Adrenal gland (tissue), 12 donors: Measurements from ENCODE around the gene ELMOD3. TPM values are rescaled to one million over a fixed set of nuclear protein-coding genes. Genes with fewer than 3 reads are reported as not detected.
A peak's percentile ranks its signal among the peaks of the same experiment; 100 is the strongest.

Experiments
- DNase-seq, 7 donors: peaks; one replicate each; pipeline ENCODE4 v3.0.0-alpha.2; 2019 to 2020
- H3K27ac ChIP-seq, 5 donors: fragments of 200-600 bp; sonication (generic) in 4 of 5; 1 replicate in 3 of 5; 2 replicates in 2 of 5; pipeline versions ENCODE4 v1.5.1 to v1.8.0; 2016 to 2020; ENCODE audit warnings: mild to moderate bottlenecking in 1 of 5
- H3K27me3 ChIP-seq: fragments of 200-600 bp; 2 replicates; pipeline ENCODE4 v1.8.0; 2021
- H3K36me3 ChIP-seq, 2 donors: fragments of 200-600 bp; replicated peaks in 1 of 2; 1 replicate in 1 of 2; 2 replicates in 1 of 2; pipeline versions ENCODE4 v1.5.1 to v1.8.0; 2018 to 2022
- H3K4me1 ChIP-seq, 2 donors: fragments of 200-600 bp; replicated peaks in 1 of 2; 1 replicate in 1 of 2; 2 replicates in 1 of 2; pipeline versions ENCODE4 v1.5.1 to v1.8.0; 2018 to 2021
- H3K4me3 ChIP-seq, 4 donors: fragments of 200-600 bp; sonication (generic) in 3 of 4; one replicate each; pipeline ENCODE4 v1.5.1; 2016 to 2018
- H3K9me3 ChIP-seq, 3 donors: fragments of 200-600 bp; sonication (generic) in 1 of 3; replicated peaks in 1 of 3; 1 replicate in 2 of 3; 2 replicates in 1 of 3; pipeline versions ENCODE4 v1.5.1 to v1.8.0; 2016 to 2021
- POLR2A ChIP-seq, 2 donors: fragments of 450-650 bp; IDR thresholded peaks; one replicate each; pipeline ENCODE4 v1.6.1; 2017; ENCODE audit warnings: antibody characterized with exemption in 2 of 2, mild to moderate bottlenecking in 2 of 2, moderate library complexity in 1 of 2
- WGBS, 4 donors: extraction: QIAGEN DNeasy Blood & Tissue Kit in 2 of 4; methylation state at CpG; one replicate each; pipeline versions ENCODE4 v1.1.5 to v1.1.7; 2013 to 2017; 5-methylcytosine and 5-hydroxymethylcytosine counted together
- intact Hi-C, 2 donors: fragments of 100-400 bp; cut with DNase I; formaldehyde crosslinking; loops; one replicate each; pipeline versions ENCODE4 v1.14.1 to v1.15.0; 2022 to 2023
- polyA plus RNA-seq, 3 donors: library from polyadenylated mRNA; stranded (reverse); fragments of 200-250 nt in 2 of 3; fragments of 350-450 nt in 1 of 3; fragmentation: Illumina TruSeq in 1 of 3; extraction: RNeasy Lipid Tissue Mini Kit (QIAGEN cat#74804) in 1 of 3; gene quantifications; one replicate each; pipeline ENCODE4 v1.2.3, GENCODE V29; 2013 to 2014
- total RNA-seq, 9 donors: library from RNA; depleted of rRNA in 4 of 9; stranded (reverse); fragments of >200 nt in 4 of 9; fragments of 120-200 nt in 1 of 9; fragmentation: NEBNext Ultra II Directional in 1 of 9; extraction: Animal tissue kit (Norgen Biotek cat#: 25700) in 1 of 9; gene quantifications; one replicate each; pipeline versions ENCODE4 v1.1.0 to v1.2.4, GENCODE V29; 2013 to 2023
- TF ChIP-seq, protein P1 (sequence below), 6 experiments: fragments of 450-650 bp in 4 of 6; fragments of 200-600 bp in 2 of 6; sonication (generic) in 1 of 6; IDR thresholded peaks; 1 replicate in 5 of 6; 2 replicates in 1 of 6; pipeline versions ENCODE4 v1.5.1 to v1.8.0; 2016 to 2021; ENCODE audit warnings: antibody characterized with exemption in 6 of 6, mild to moderate bottlenecking in 2 of 6, moderate library complexity in 1 of 6
- donor health status: healthy with polysubstance abuse.
- donor health status: Bipolar disorder and iron deficiency.
- donor health status: DM: yes; HTN: yes; CAD: no.
- donor health status: DM: no; HTN: no; CAD: no.
- donor health status: DM: no; HTN: no; CAD: no.
- donor health status: DM: yes; HTN: yes; CAD: no.

The ELMOD3 gene
- total and polyA plus RNA-seq, 12 donors: 12.3 to 69.0 (median 27.3) TPM

DNA sequence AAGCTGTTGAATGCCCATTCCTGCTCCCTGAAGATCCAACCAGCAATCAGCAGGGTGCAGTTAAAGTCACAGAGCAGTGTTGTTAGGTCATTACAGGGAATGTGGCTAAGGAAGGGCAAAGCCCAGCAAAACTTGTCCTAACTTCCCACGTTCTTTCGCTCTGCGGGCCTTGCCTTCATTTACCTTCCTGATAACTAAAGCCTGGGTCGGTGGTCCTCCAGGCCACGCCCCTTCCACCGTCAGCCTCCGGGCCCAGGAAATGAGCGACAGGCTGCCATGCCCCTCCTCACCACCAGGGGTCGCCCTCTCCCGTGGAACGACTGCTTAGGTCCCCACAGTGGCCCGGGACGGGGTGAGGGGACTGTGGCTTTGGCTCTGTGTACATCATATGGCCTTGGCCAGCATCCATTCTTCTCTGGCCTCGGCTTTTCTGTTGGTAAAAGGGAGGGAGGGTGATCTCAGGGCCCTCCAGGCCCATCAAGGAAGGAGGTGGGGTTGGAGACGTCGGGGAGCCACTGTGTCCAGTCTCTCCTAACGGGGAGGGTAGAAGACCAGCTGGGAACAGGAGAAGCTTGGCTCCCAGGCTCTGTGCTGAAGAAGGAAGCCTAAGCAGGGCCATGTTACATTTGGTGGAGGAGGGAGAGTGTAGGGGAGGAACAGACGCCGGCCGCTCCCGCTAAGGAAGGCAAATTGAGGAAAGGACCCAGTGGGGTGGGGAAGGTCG, 66.1 kb downstream of the ELMOD3 start:
- 15 to 26% (median 16%) methylated on average over 17 to 22 of the region's 22 CpGs for WGBS, 4 donors
- H3K4me3 ChIP-seq: no peak overlapping the region
- H3K27me3 ChIP-seq: no peaks in the 10 kb centered on the region
- H3K27ac ChIP-seq: peak overlapping the region in 4 of 5 donors; percentile 40 to 95 (median 70)
- H3K36me3 ChIP-seq: no peaks in the 10 kb centered on the region
- intact Hi-C loops: loop anchor here (2.0 kb wide), 2 partner anchors 130 to 132 kb away; no protein-coding TSS in a partner anchor
- H3K4me1 ChIP-seq: peaks cover 9 to 27% of the 10 kb centered on the region in 2 donors
- TF ChIP-seq POLR2A (IDR thresholded peaks at IDR 0.05): peak in 1 of 2 donors; percentile 12
- TF ChIP-seq, protein P1, sequence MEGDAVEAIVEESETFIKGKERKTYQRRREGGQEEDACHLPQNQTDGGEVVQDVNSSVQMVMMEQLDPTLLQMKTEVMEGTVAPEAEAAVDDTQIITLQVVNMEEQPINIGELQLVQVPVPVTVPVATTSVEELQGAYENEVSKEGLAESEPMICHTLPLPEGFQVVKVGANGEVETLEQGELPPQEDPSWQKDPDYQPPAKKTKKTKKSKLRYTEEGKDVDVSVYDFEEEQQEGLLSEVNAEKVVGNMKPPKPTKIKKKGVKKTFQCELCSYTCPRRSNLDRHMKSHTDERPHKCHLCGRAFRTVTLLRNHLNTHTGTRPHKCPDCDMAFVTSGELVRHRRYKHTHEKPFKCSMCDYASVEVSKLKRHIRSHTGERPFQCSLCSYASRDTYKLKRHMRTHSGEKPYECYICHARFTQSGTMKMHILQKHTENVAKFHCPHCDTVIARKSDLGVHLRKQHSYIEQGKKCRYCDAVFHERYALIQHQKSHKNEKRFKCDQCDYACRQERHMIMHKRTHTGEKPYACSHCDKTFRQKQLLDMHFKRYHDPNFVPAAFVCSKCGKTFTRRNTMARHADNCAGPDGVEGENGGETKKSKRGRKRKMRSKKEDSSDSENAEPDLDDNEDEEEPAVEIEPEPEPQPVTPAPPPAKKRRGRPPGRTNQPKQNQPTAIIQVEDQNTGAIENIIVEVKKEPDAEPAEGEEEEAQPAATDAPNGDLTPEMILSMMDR (IDR thresholded peaks at IDR 0.05): peak; percentile 100
- H3K9me3 ChIP-seq: no peaks in the 10 kb centered on the region
- DNase-seq: peak; percentile 92 to 97 (median 94)

DNA sequence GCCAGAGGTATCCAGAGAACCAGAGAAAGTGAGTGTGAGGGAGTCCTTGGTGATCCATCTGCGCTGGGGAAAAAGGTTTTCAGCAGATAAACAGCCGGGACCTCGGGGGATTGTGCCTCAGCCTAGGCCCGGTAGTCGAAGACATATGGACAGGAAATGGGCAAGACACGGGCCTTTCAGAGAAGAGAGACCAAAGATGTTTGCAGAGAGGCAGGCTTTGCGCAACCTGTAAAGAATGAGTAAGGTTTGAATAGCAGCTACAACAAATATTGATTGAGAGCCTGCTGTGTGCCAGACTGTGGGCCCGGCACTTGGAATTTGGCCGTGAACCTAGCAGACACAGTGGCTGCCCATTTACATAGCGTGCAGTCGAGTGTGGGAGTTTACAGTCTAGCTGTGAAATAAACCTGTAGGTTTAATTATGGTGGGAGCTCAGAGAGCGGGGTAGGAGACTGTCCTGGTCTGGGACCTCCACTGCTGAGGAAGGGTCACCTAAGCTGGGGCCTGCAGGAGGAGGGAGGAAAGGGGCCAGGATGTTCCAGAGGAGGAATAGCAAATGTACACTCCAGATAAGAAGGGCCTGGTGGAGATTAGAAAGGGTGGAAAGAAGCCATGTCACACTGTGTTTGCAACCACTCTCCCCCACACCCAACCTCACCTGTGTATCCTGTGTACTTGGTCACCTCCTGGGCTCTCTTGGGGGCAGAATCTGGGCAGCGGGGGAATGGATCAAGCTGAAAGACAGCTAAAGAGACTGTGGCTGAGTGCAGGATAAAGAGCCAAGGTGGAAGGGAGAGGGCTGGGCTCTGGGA, 66.9 kb downstream of the ELMOD3 start:
- Histone ChIP-seq H3K27me3 (no peaks in the 10 kb centered on the region), H3K36me3 (no peaks in the 10 kb centered on the region), H3K4me3 (no peak overlapping the region), H3K27ac (peak overlapping the region; percentile 7 to 95 (median 48)), H3K4me1 (peaks cover 9 to 27% of the 10 kb centered on the region in 2 donors), H3K9me3 (no peaks in the 10 kb centered on the region)
- DNase-seq: peak in 6 of 7 donors; percentile 47 to 86 (median 71)
- TF ChIP-seq, protein P1 (IDR thresholded peaks at IDR 0.05): no peak
- TF ChIP-seq POLR2A (IDR thresholded peaks at IDR 0.05): no peak
- intact Hi-C loops: loop anchor here (2.0 kb wide), 2 partner anchors 129 to 131 kb away; no protein-coding TSS in a partner anchor
- WGBS, 4 donors: 54 to 64% (median 57%) methylated on average over 13 of the region's 13 CpGs

DNA sequence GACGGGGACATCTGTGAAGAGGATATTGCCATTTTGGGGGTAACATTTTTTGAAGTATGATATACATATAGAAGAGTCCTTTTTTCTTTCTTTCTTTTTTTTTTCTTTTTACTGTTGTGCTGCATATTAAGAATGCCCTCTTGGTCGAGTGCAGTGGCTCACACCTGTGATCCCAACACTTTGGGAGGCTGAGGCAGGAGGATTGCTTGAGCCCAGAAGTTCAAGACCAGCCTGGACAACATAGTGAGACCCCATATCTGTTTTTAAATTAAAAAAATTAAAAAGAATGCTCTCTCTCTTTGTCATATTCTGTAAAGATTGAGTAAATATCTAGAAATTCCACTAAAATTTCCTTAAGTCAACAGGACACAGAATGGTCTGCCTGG, 67.5 kb downstream of the ELMOD3 start:
- no peaks in the 10 kb centered on the region for H3K27me3 ChIP-seq
- peaks cover 9 to 27% of the 10 kb centered on the region in 2 donors for H3K4me1 ChIP-seq
- intact Hi-C loops: no loop called here
- no peak for TF ChIP-seq POLR2A (IDR thresholded peaks at IDR 0.05)
- TF ChIP-seq, protein P1 (IDR thresholded peaks at IDR 0.05): no peak
- no peaks in the 10 kb centered on the region for H3K36me3 ChIP-seq
- H3K27ac ChIP-seq: peak overlapping the region in 2 of 5 donors; percentile 40 to 92
- DNase-seq: no peak
- H3K9me3 ChIP-seq: no peaks in the 10 kb centered on the region
- WGBS, 4 donors: 93 to 98% (median 94%) methylated on average over 2 of the region's 2 CpGs
- no peak overlapping the region for H3K4me3 ChIP-seq

DNA sequence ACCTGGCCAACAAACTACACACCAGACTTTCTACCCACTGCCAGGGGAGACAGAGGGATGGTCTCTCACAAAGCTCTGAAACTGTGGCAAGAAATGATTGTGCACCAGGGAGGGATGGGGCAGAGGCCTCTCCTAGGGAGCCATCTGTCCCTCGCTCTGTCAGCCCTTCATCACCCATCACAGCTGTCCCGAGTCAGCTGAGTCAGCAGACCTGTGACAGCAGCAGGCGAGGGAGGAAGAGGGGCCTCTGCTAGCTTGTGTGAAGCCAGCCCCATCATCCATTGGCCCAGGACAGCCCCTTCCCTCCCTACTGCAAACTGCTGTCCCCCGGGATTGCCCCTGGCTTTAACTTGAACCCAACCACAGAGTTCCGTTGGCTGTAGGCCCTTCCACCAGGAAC, 69.0 kb downstream of the ELMOD3 start:
- DNase-seq: no peak
- H3K4me1 ChIP-seq: peaks cover 9 to 24% of the 10 kb centered on the region in 2 donors
- TF ChIP-seq POLR2A (IDR thresholded peaks at IDR 0.05): no peak
- TF ChIP-seq, protein P1 (IDR thresholded peaks at IDR 0.05): no peak
- H3K27ac ChIP-seq: no peak overlapping the region
- H3K27me3 ChIP-seq: no peaks in the 10 kb centered on the region
- intact Hi-C loops: loop anchor here in 1 of 2 donors (1.0 kb wide), 1 partner anchor 29 kb away; no protein-coding TSS in a partner anchor
- H3K36me3 ChIP-seq: no peaks in the 10 kb centered on the region
- no peaks in the 10 kb centered on the region for H3K9me3 ChIP-seq
- 71 to 88% (median 76%) methylated on average over 5 of the region's 5 CpGs for WGBS, 4 donors
- no peak overlapping the region for H3K4me3 ChIP-seq
